GM18907 (cell line): ENCODE measurements around the gene ACACB.
"Not testable (repeated sequence)": the region's sequence is repeated elsewhere in the genome, so short reads cannot be mapped to it uniquely, and the experiment has no call there.

Experiments
- ATAC-seq: cut with Tn5 transposase; IDR thresholded peaks from one replicate; pipeline ENCODE4 v1.9.1; 2021; ENCODE audit warnings: mild to moderate bottlenecking, moderate library complexity; ENCODE audit not compliant: unreplicated experiment

ACACB gene

DNA sequence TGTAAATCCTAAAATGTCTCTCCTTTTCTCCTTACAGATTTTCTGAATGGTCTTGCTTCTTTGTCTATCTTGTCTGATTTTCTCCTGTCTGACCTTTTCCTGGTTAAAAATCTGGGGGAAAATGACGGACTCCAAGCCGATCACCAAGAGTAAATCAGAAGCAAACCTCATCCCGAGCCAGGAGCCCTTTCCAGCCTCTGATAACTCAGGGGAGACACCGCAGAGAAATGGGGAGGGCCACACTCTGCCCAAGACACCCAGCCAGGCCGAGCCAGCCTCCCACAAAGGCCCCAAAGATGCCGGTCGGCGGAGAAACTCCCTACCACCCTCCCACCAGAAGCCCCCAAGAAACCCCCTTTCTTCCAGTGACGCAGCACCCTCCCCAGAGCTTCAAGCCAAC, 23.0 kb downstream of the ACACB start:
- no peak for ATAC-seq

DNA sequence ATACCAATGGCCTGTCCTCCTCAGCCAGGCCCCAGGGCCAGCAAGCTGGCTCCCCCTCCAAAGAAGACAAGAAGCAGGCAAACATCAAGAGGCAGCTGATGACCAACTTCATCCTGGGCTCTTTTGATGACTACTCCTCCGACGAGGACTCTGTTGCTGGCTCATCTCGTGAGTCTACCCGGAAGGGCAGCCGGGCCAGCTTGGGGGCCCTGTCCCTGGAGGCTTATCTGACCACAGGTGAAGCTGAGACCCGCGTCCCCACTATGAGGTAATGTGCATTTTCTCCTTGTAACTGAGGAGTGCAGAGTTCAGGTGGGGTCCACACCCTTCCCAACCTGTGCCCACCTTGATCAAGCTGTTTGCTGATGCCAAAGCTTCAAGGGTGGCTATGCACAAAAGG, 23.4 kb downstream of the ACACB start:
- no peak for ATAC-seq

DNA sequence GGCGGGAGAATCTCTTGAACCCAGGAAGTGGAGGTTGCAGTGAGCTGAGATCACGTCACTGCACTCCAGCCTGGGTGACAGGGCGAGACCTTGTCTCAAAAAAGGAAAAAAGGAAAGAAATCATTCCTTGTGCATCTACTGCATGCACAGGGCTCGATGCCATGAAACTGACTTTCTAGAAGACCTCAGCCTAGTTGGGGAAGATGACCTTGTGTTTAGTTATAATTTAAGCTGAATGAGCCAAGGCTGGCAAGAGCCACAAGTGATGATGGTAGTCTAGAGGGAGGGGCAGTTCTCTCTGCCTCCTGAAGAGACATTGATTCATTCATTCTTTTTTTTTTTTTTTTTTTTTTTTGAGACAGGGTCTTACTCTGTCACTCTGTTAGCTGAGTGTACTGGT, 24.2 kb downstream of the ACACB start:
- ATAC-seq, result no peak

DNA sequence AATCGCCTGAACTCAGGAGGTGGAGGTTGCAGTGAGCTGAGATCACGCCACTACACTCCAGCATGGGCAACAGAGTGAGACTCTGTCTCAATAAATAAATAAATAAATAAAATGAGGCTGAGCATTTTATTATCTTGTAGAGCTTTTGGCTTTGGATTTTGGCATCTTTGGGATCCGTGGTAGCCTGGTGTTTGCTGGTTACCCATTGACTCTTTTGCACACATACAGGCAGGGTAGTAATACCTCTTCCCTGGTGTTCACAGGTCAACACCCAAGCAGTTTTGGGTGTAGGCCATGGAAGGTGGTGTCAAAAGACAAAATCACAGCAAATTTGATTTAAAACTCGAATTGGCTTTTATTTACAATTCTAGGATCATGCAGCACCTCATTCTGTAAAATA, 27.8 kb downstream of the ACACB start:
- no peak for ATAC-seq

DNA sequence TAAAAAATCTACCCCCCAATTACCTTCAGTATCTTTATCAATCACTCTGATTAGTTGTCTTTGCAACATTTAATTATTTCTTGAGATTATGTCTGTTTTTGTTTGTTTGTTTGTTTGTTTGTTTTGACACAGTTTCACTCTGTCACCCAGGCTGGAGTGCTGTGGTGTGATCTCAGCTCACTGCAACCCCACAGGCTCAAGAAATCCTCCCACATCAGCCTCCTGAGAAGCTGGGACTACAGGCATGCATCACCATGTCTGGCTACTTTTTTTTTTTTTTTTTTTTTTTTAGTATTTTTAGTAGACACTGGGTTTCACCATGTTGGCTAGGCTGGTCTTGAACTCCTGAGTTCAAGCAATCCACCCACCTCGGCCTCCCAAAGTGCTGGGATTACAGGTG, 30.7 kb downstream of the ACACB start:
- ATAC-seq, result not testable (repeated sequence)

DNA sequence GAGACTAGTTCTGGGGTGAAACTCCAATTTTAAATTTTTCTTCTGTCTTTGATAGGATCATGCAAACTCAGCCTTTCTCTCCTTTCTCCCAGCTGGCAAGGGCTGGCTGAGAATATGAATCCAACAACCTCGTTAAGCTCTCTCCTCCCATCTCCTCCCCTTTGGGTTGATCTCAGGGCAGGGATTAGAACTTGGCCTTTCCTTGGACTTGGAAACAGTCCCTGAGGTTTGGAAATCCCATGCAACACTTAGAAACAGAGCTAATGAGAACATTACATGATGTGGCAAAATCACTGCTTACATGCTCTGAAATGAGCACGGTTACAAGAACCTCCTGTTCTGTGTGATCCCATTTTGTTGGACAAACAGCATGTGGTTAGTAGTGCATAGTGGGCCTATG, 31.6 kb downstream of the ACACB start:
- ATAC-seq, result no peak

DNA sequence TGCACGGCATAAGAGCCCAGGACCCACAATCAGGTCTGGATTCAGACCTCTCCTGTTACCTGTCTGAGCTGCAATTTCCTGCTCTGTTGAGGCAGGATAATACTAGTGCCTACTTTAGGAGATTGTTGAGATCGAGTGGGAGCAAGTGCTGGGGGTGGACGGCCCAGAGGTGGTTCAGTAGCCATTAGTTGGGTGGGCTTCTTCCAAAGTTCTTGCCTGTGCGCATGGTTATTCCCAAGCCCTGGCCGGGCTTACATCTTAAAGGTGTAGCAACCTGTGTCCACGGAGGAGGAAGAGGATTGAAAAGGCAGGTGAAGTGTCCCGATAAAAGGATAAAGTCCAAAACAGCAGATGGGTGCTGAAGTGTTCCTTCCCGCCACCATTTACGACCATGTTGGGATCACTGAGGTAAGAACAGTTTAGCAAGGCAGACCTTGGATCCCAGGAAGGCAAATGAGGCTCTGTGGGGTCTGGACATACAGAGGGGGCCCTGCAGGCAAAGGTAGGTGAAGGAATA, 33.8 kb downstream of the ACACB start:
- ATAC-seq, result no peak

DNA sequence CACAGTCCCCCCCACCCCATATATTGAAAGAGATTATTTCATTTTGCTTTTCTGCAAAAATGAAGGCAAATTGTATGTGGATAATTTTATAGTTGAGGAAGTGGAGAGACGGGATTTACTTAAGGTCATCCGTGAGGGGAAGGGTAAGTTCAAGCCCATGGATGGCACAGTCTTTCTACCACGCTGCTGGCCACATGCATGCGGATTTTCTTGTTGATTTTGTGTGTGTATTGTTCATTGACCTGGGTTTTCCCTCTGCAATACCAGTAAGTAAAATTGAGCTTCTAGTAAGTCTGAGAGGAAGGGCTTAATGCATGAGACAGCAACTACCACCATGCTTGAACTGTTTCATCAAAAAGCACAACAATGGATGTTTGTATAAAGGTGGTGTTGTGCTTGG, 35.1 kb downstream of the ACACB start:
- no peak for ATAC-seq

DNA sequence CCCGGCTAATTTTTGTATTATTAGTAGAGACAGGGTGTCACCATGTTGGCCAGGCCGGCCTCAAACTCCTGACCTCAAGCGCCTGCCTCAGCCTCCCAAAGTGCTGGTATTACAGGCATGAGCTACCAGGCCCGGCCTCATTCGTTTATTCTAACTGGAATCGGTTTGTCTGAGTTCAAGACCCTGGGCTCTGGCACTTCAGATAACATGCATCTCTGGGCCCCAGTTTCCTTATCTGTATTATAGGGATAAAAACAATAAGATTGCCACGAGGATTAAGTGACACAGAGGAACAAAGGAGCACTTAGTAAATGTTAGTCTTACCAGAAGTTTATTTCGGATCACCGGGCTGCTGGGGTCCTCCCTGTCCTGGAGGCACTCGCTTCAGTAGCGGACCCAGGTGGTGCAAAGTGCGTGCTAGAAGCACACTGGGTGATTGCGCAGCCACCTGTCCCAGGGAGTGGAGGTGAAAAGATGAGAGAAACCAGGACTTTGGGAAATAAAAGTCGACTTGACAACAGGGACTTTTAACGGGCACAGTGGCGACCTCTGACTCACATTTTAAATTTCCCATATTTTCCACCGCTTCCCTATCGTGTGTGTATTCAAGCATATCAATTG, 37.5 kb downstream of the ACACB start:
- ATAC-seq, result no peak

DNA sequence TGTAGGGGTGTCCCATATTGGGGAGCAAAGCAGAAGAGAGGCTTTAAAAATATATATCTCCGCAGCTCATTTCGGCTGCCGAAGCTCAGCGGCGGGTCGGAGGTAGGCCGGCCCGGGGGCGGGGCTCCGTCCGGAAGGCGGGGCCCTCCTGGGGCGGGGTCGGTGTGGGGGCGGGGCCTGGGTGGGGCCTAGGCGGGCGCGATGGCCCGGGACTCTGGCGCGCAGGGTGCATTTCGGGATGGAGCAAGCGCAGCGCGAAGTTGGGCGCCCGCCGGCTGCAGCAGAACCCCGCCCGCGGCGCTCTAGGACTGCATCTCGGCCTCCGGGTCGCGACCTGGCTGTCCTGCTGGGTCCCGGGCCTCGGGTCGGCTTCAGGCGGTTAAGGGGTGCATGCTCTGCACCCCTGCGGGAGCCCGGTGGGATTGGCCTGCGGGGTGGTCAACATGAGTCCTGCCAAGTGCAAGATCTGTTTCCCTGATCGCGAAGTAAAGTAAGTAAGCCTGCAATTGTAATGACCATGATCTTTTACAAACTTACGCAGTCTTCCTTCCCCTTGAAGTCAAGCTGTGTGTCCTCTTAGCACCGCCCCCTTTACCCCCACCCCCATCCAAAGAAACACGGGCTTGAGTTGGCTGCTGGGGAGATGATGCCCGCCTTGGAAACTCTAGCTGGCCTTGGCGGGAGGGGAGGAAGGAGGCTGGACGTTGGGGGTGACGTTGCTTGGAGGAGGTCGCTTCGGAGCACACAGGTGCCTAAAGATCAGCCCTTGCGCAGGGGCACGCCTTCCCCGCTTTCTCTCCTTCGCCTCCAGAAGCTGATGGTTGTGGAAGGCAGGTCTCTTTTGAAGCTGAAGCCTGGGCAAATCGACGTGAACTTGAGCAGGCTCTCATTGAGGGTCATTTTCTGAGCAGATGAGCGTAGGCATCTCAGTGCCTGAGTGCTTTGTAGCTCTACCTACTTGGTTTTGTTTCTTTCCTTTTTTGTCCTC, 38.4 kb downstream of the ACACB start:
- ATAC-seq, result peak; percentile 81

DNA sequence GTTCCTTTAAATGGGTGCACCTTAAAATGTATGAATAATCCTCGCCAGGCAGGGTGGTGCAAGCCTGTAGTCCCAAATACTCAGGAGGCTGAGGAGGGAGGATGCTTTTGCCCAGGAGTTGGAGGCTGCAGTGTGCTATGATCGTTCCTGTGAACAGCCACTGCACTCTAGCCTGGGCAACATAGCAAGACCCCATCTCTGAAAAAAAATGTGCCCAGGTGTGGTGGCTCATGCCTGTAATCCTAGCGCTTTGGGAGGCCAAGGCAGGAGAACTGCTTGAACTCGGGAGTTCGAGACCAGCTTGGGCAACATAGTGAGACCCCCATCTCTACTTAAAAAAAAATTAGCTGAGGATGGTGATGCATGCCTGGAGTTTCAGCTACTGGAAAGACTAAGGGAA, 39.6 kb downstream of the ACACB start:
- ATAC-seq, result no peak

DNA sequence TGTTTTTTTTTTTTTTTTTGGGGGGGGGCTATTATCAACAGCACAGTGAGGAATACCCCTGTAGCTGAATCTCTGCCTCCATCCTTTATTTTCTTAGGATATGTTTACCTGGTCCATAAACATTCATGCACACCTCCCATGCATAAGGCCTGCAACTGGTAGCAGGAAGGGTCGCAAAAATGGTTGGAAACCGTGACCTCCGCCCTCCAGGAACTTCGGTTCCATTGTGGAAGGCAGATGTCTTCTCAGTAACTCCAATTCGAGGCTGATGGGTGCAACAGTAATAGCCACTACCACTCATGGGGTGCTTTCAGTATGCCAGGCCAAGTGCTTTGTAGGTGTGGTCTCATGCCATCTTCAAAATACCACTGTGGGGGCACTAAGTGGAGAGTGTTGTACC, 40.2 kb downstream of the ACACB start:
- ATAC-seq, result no peak

DNA sequence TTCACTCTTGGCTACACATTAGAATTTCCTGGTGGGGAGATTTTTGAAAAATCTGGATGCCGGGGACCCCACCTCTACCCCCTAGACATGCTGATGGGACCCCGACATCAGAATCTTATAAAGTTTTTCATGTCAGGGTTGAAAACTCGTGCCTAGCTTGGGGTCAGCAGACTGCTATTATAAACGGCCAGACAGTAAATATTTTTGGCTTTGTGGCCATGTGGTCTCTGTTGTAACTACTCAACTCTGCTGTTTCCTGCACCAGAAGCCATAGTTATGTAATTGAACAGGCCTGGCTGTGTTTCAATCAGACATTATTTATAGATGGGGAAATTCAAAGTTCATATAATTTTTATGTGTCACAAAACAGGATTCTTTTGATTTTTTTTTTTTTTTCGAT, 41.6 kb downstream of the ACACB start:
- ATAC-seq, result no peak

DNA sequence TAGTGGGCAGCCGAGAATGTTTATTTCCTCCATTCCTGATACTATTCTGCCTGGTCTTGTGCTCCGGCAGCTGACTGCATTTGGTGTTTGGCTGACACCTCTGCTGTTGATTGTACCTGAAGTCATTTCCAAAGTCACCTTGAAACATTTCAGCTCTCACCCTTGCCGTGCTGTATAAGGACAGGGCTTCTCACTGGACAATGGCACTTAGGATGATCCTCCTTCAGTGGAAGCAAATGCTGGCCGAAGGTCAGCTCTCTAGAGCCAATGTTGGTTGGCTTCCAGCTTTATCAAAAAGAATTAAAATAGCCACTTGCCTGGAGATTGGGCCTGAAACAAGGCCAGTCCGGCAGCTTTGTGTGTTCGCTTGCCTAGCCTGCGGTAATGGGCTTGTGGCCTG, 44.0 kb downstream of the ACACB start:
- ATAC-seq, result no peak

DNA sequence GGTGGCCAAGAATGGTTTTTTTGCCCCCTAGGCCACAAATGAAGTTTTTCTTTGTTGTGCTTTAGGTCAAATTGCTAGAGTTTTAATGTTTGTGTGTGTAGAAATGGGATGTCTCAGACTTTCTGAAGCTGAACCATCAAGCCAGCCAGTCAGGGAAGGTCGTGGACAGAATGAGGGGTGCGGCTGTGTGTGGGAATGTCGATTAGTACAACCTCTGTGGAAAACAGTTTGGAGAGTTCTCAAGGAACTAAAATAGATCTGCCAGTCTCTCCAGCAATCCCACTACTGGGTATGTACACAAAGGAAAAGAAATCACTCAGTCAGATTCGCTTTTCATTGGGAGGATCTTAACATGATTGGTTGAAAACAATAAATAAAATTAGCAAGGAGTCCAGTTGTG, 44.5 kb downstream of the ACACB start:
- no peak for ATAC-seq

DNA sequence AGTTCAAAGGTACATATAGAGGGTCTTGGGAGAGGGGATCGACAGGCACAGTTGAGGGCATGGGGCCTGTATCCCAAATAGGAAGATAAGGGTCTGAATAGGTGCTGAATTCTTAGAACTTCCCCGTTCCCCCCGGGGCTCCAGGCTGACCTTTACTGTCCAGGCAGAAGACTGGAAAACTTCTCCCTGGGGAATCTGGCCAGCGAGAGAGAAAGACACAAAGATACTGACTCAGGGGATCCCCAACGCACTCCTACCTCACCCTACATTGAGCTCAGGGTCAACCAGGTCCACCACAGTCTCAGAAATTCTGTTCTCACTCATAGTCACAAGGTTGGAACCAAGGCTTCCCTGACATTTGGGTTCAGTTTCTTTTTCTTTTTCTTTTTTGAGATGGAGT, 46.2 kb downstream of the ACACB start:
- no peak for ATAC-seq

DNA sequence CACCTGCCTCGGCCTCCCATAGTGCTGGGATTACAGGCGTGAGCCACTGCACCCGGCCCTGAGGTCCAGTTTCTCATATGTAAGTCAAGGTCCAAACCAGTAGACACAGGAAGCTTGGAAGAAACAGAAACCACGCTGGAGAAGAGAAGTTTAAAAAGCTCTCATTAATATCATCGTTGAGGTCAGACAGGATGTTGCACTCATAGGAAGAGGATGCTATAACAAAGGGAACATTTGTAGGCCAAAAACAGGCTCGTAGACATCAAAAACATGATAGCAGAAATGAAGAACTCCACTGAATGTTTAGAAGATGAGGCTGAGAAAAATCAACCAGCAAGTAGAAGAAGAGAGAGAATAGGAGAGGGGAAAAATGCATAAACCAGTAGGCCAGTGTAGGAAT, 46.8 kb downstream of the ACACB start:
- ATAC-seq, result no peak

DNA sequence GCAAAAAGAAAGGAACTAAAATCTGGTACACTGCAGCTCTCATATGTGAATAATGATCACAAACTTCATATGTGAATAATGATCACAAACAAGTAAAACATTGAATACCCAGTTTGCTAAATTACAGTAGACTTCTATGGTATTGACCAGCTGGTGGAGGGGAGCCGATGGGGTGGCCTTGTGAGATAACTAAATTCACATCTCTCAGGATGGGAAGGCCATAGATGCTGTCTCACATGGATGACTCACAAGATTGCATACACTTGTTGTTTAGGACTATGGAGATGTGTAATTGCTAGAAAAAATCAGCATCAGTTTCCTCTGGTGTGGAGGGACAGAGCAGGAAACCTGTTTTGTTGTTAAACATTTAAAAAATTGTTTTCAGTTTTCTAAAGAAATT, 49.2 kb downstream of the ACACB start:
- no peak for ATAC-seq

DNA sequence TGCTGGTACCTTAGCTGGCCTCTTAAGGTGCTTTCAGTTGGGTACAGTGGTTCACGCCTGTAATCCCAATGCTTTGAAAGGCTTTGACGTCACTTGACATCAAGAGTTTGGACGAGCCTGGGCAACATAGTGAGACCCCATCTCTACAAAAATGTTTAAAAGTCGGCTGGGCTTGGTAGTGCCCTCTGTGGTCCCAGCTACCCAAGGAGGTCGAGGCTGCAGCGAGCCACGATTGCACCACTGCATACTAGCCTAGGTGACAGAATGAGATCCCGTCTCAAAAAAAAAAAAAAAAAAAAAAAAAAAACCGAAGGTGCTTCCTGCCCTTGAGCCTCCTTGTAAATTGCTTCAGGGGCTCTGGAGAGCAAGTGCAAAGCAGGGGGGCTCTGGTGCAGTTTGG, 50.0 kb downstream of the ACACB start:
- ATAC-seq, result no peak

DNA sequence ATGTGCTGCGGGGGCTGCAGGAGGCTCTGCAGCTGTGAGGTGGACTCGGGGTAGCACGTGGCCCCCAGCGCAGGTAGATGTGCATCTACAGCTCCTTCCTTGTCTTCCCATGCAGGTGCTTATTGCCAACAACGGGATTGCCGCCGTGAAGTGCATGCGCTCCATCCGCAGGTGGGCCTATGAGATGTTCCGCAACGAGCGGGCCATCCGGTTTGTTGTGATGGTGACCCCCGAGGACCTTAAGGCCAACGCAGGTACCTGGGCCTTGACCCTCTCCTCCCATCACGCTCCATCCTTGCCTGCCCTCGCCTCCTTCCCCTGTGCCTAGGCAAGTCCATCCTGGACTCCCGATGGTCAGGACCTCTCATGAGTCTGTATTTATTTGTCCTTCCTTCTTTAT, 51.4 kb downstream of the ACACB start:
- ATAC-seq, result no peak

DNA sequence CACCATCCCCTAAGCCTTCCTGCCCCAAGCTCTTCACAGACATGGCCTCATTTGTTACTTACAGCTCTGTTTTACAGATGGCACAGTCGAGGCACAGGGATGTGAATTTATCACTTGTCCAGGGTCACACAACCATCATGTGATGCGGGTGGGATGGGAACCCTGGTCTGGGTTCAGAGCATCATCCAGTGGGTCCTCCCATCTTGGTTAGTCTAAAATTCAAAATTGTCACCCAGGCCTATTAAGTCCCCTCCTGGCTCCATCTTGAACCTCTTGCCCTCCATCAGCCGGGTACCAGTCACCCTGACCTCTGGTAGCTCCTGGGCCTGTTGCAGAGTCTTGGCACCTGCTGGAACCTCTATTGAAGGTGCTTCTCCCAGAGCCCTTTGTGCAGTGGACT, 52.9 kb downstream of the ACACB start:
- ATAC-seq, result no peak

DNA sequence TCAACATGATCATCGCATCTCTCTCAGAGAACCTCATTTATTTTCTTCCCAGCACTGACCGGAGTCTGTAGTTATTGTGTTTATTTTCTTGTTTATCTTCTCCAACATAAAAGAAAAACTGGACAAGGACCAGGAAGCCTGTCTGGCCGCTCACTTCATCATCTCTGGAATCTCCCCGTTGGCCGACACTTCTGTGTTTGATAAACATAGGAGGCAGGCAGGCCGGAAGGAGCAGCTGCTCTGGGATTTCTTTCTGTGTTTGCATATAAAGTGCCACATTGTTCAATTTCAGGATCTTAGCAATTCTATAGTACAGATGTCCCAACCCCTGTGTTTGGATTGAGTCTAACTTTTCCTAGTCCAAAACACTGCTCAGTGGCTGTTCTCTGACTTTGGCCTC, 53.3 kb downstream of the ACACB start:
- no peak for ATAC-seq
